Thoracic aorta endothelial cell (primary cell): ENCODE data around the gene SP7. TPM values are rescaled to one million over a fixed set of nuclear protein-coding genes. Genes with fewer than 3 reads are reported as not detected.

Experiments used
- total RNA-seq: library from RNA; depleted of rRNA; stranded (reverse); fragments of >200 nt; gene quantifications from 2 replicates; pipeline ENCODE4 v1.2.3, GENCODE V29; 2012

SP7 gene
- not detected in 2 replicates for total RNA-seq

DNA sequence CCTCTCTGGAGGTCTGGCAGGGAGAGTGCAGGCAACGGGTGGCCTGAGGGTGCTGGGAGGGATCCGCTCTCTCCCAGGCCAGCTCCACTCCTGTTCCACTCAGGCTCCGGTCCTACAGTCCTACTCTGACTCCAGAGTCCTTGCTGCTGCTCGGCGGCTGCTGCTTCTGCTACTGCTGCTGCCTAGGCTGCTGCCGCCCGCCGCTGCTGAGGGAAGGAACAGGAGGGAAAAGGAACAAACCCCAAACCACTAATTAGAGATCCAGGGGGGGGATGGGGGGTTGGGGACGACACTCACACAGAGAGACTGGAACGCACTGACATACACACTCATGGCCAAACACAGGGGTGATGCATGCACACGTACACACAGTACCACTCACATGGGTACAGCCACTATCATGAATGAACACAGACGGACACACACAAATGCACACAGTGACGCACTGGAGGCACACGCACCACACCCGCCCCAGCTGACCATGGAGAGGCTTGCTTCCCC is at the start of gene SP7:
SP7 (minus strand) TSS at position 174 of the 501 bp plus-strand sequence. CDS start 708 bp downstream, outside the sequence.

DNA sequence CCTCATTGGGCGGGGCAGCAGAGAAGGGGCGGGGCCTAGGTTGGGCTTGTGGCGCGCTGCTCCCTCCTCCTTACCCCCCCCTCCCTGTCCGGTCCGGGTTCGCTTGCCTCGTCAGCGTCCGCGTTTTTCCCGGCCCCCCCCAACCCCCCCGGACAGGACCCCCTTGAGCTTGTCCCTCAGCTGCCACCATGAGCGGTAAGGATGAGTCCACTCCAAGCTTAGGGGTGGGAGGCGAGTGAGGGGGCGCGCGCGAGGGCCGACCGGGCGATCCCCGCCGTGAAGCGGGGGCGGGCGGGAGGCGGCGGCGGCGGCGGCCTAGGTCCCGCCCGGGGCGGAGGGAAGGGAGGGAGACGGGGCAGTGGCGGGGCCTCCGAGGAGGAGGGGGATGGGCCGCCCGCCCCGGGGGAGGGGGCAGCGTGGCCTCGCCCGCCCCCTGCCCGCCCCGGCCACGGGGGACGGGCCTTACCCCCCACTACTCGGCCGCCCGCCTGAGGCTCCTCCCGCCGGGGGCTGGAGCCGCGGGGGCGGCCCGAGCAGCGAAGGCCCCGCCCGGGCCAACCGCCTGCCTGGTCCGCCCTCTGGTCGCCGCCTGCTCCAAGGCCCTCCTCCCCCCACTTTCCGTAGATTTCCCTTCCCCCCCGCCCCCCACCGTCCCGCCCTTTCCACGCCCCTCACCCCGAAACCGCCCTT is 44.1 kb upstream of the SP7 start, which contains the start of gene SP1:
SP1 (plus strand) TSS at position 73 of the 690 bp plus-strand sequence; CDS start at position 189, 116 bp downstream.

DNA sequence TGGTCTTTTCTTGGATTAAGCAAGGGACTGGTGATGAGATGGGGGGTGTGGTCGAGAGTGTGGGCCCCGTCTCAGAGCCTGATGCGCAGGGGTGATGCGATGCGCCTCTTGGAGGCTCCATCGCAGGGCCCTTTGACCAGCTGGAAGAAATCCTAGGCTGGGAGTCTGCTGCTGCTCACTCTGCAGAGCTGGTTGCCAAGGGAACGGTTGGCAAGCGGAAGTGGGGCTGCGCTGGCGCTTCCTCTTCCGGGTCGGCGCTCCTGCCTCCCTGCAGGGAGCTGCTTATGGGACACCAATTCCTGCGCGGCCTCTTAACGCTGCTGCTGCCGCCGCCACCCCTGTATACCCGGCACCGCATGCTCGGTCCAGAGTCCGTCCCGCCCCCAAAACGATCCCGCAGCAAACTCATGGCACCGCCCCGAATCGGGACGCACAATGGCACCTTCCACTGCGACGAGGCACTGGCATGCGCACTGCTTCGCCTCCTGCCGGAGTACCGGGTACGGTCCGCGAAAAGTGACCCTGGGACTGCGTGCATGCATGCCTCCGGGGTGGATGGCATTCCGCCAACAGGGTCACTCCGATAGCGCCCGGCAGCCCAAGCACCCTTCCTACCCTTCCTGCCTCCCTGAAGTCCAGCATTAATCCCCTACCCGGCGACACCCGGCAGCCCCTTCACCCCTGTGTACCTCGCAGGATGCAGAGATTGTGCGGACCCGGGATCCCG is 36.5 kb downstream of the SP7 start, which contains the start of gene MYG1:
MYG1 (plus strand) TSS at position 242 of the 727 bp plus-strand sequence; CDS start at position 285, 43 bp downstream.

DNA sequence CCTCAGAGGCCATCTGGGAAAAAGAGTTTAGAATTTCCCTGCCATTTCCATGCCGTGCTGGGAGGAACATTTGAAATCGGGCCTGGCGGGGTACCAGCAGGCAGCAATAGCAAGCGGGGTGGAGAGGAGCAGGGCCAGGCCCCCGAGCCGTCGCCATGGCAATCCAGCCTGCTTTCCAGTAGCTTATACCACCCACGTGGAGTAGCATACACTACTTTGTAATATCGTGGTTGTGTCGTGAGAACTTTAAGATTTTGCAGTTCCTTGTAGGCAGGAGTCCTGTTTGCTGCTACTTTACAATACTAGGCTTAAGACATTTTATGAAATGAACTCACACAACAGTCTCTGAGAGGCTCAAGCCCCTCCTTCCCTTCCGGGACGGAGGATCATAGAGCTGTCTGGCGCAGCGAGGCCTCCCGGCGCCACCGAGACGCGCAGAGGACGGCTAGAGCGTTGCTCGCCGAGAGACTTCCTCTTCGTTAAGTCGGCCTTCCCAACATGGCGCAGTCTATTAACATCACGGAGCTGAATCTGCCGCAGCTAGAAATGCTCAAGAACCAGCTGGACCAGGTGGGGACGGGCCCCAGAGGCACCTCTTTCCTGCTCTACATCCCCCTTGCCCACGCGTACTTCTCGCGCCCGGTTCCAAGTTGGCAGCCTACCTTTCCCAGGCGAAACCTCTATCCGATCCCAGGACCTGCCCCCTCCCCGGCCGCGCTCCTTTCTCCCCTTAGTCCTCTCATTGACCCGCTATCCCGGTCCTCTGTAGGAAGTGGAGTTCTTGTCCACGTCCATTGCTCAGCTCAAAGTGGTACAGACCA is 40.9 kb downstream of the SP7 start, which contains the start of gene PFDN5:
PFDN5 (plus strand) TSS at position 473 of the 821 bp plus-strand sequence; CDS start at position 499, 26 bp downstream.

Other genes starting within 250 kb of the SP7 start
- 12.2 and 15.7 TPM in 2 replicates for gene IGFBP6, start 238.7 kb downstream of the SP7 start, total RNA-seq
- gene SOAT2, start 232.9 kb downstream of the SP7 start, total RNA-seq = not detected in 2 replicates
- 11.7 and 15.9 TPM in 2 replicates for gene ZNF740, start 155.6 kb downstream of the SP7 start, total RNA-seq
- 6.0 and 9.0 TPM in 2 replicates for gene CSAD, start 155.4 kb downstream of the SP7 start, total RNA-seq
- not detected in 2 replicates for gene ITGB7, start 129.1 kb downstream of the SP7 start, total RNA-seq
- gene RARG, start 104.1 kb downstream of the SP7 start, total RNA-seq = 4.9 and 8.3 TPM in 2 replicates
- gene ESPL1, start 68.1 kb downstream of the SP7 start, total RNA-seq = 14.6 and 29.3 TPM in 2 replicates
- gene PFDN5, start 40.8 kb downstream of the SP7 start, total RNA-seq = 237 and 315 TPM in 2 replicates
- 32.7 and 38.2 TPM in 2 replicates for gene MYG1, start 36.7 kb downstream of the SP7 start, total RNA-seq
- 48.4 and 56.0 TPM in 2 replicates for gene AAAS, start 14.7 kb downstream of the SP7 start, total RNA-seq
- gene SP1, start 43.8 kb upstream of the SP7 start, total RNA-seq = 48.4 and 61.3 TPM in 2 replicates
- gene AMHR2, start 87.5 kb upstream of the SP7 start, total RNA-seq = not detected in 2 replicates
- gene PRR13, start 105.4 kb upstream of the SP7 start, total RNA-seq = 57.7 and 71.3 TPM in 2 replicates
- gene PCBP2, start 115.7 kb upstream of the SP7 start, total RNA-seq = 396 and 498 TPM in 2 replicates
- 26.3 and 26.9 TPM in 2 replicates for gene MAP3K12, start 163.1 kb upstream of the SP7 start, total RNA-seq
- gene TARBP2, start 164.9 kb upstream of the SP7 start, total RNA-seq = 44.9 and 47.0 TPM in 2 replicates
- gene NPFF, start 171.1 kb upstream of the SP7 start, total RNA-seq = not detected in 2 replicates